CD4-positive, CD25-positive, alpha-beta regulatory T cell (primary cell): ENCODE data around the gene B3GNT3. TPM values are rescaled to one million over a fixed set of nuclear protein-coding genes. Genes with fewer than 3 reads are reported as not detected.

Experiments used
- ATAC-seq, 2 donors: fragments of 150-1000 bp; cut with Tn5 transposase; one replicate each; pipeline ENCODE4 v1.10.0; 2021; ENCODE audit warnings: low read depth in 2 of 2, moderate number of reproducible peaks in 2 of 2, moderate library complexity in 1 of 2
- DNase-seq, 3 donors: peaks; one replicate each; pipeline versions ENCODE4 v3.0.0 to v3.0.0-alpha.2; 2012 to 2022; ENCODE audit warnings: mixed read lengths in 1 of 3
- H3K27ac ChIP-seq: one replicate; pipeline ENCODE4 v1.7.0; 2013; ENCODE audit warnings: mild to moderate bottlenecking, low read length; ENCODE audit not compliant: insufficient read depth, poor library complexity, severe bottlenecking
- H3K27me3 ChIP-seq: one replicate; pipeline ENCODE4 v1.7.0; 2013; ENCODE audit warnings: low read length; ENCODE audit not compliant: control insufficient read depth, insufficient read depth
- H3K36me3 ChIP-seq: one replicate; pipeline ENCODE4 v1.7.0; 2013; ENCODE audit warnings: mild to moderate bottlenecking, low read length, moderate library complexity; ENCODE audit not compliant: control insufficient read depth, insufficient read depth
- H3K4me1 ChIP-seq: 2 replicates; pipeline ENCODE4 v1.7.0; 2013; ENCODE audit warnings: mild to moderate bottlenecking, low read length; ENCODE audit not compliant: insufficient read depth, control insufficient read depth, poor library complexity, severe bottlenecking
- H3K4me3 ChIP-seq: one replicate; pipeline ENCODE4 v1.7.0; 2013; ENCODE audit warnings: low read depth, mild to moderate bottlenecking, low read length, moderate library complexity
- H3K9me3 ChIP-seq, 2 experiments: 1 replicate in 1 of 2; 2 replicates in 1 of 2; pipeline ENCODE4 v1.7.0; 2013; ENCODE audit warnings: low read length in 2 of 2, mild to moderate bottlenecking in 1 of 2, moderate library complexity in 1 of 2; ENCODE audit not compliant: control insufficient read depth in 2 of 2
- H3K27ac Mint-ChIP-seq, 3 donors: one replicate each; pipeline ENCODE4 v1.8.0; 2020 to 2022; ENCODE audit warnings: mild to moderate bottlenecking in 3 of 3, mixed read lengths in 3 of 3, moderate library complexity in 2 of 3
- H3K27me3 Mint-ChIP-seq: one replicate; pipeline ENCODE4 v1.8.0; 2022; ENCODE audit warnings: mild to moderate bottlenecking, mixed read lengths
- H3K36me3 Mint-ChIP-seq: one replicate; pipeline ENCODE4 v1.8.0; 2020; ENCODE audit warnings: mixed read lengths
- H3K4me1 Mint-ChIP-seq, 4 donors: one replicate each; pipeline ENCODE4 v1.8.0; 2020 to 2022; ENCODE audit warnings: mixed read lengths in 4 of 4, mild to moderate bottlenecking in 1 of 4
- H3K4me3 Mint-ChIP-seq, 4 donors: one replicate each; pipeline ENCODE4 v1.8.0; 2020 to 2022; ENCODE audit warnings: mild to moderate bottlenecking in 4 of 4, mixed read lengths in 4 of 4, moderate library complexity in 3 of 4
- H3K9me3 Mint-ChIP-seq, 7 donors: one replicate each; pipeline ENCODE4 v1.8.0; 2020 to 2022; ENCODE audit warnings: mixed read lengths in 7 of 7, mild to moderate bottlenecking in 3 of 7, moderate library complexity in 2 of 7
- polyA plus RNA-seq, 4 donors: library from polyadenylated mRNA; unstranded; fragments of 300-500 nt; fragmentation: Illumina TruSeq; gene quantifications; one replicate each; pipeline ENCODE4 v1.2.3, GENCODE V29; 2021
- total RNA-seq: library from RNA; stranded (reverse); gene quantifications from one replicate; pipeline ENCODE4 v1.2.3, GENCODE V29; 2022

The B3GNT3 gene
- total and polyA plus RNA-seq, 5 donors from 2014 or later = 0.27 to 0.47 TPM; not detected in 3

DNA sequence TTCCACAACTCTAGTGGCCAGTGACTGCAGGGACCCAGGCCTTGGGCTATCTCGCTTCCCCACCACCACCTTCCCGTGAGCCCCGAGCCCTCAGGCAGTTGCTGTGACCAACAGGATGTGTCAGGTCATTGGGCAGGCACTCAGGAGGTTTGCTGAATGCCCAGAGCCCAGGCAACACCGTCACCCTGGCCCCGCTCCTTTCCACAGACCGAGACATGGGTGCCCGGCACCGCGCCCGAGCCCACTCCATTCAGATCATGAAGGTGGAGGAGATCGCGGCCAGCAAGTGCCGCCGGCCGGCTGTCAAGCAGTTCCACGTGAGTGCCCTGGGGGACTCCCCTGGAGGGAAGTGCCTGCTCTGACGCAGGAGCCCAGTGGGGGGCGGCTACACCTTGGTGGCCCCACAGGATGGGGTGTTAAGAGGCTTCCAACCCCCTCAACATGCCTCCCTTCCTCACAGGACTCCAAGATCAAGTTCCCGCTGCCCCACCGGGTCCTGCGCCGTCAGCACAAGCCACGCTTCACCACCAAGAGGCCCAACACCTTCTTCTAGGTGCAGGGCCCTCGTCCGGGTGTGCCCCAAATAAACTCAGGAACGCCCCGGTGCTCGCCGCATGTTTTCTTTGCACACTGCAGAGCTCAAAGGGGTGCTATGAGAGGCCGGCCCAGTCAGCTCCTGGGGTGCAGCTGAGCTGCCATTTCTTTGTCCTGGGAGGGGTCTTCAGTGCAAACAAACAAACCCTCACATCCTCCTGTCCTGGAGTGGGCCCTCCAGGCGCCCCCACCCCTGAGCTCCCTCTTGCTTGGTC, 68.0 kb downstream of the B3GNT3 start:
- H3K4me1 Mint-ChIP-seq = peaks cover 6 to 41% (median 14%) of the 10 kb centered on the region in 4 donors
- no peak for DNase-seq
- Histone ChIP-seq H3K36me3 (peaks cover 31% of the 10 kb centered on the region), H3K9me3 (no peaks in the 10 kb centered on the region), H3K27me3 (no peaks in the 10 kb centered on the region), H3K27ac (no peak overlapping the region), H3K4me1 (peaks cover 21% of the 10 kb centered on the region), H3K4me3 (no peak overlapping the region)
- peaks cover 17% of the 10 kb centered on the region for H3K36me3 Mint-ChIP-seq
- no peak for ATAC-seq
- H3K4me3 Mint-ChIP-seq = peak overlapping the region in 2 of 4 donors; percentile 70 to 72
- peaks cover 0 to 2% (median 0%) of the 10 kb centered on the region in 7 donors for H3K9me3 Mint-ChIP-seq
- H3K27ac Mint-ChIP-seq = peak overlapping the region in 1 of 3 donors; percentile 65
- no peaks in the 10 kb centered on the region for H3K27me3 Mint-ChIP-seq

Other genes starting within 250 kb of the B3GNT3 start
- gene COLGALT1, start 239.5 kb upstream of the B3GNT3 start, total RNA-seq = 40.6 TPM
- 10 to 100 TPM; 17.1 to 18.9 (median 17.8) TPM for gene COLGALT1, start 239.5 kb upstream of the B3GNT3 start, polyA plus RNA-seq
- not detected for gene UNC13A, start 106.8 kb upstream of the B3GNT3 start, total RNA-seq
- gene UNC13A, start 106.8 kb upstream of the B3GNT3 start, polyA plus RNA-seq = not detected
- gene MAP1S, start 75.7 kb upstream of the B3GNT3 start, total RNA-seq = 47.6 TPM
- 10 to 100 TPM; 14.0 to 26.6 (median 20.1) TPM for gene MAP1S, start 75.7 kb upstream of the B3GNT3 start, polyA plus RNA-seq
- 71.9 TPM for gene FCHO1, start 43.7 kb upstream of the B3GNT3 start, total RNA-seq
- gene FCHO1, start 43.7 kb upstream of the B3GNT3 start, polyA plus RNA-seq = 10 to 100 TPM in 3 of 4 donors, 1 to 10 TPM in 1; 8.3 to 16.6 (median 13.7) TPM
- 5.5 TPM for gene INSL3, start 26.4 kb downstream of the B3GNT3 start, total RNA-seq
- 1 to 10 TPM; 1.5 to 5.4 (median 2.2) TPM for gene INSL3, start 26.4 kb downstream of the B3GNT3 start, polyA plus RNA-seq
- 198 TPM for gene JAK3, start 52.8 kb downstream of the B3GNT3 start, total RNA-seq
- gene JAK3, start 52.8 kb downstream of the B3GNT3 start, polyA plus RNA-seq = 100 to 1,000 TPM in 1 of 4 donors, 10 to 100 TPM in 3; 80.8 to 103 (median 88.4) TPM
- gene RPL18A, start 64.8 kb downstream of the B3GNT3 start, total RNA-seq = 2,143 TPM
- 1,000 to 10,000 TPM; 3,036 to 4,374 (median 3,670) TPM for gene RPL18A, start 64.8 kb downstream of the B3GNT3 start, polyA plus RNA-seq
- gene SLC5A5, start 76.8 kb downstream of the B3GNT3 start, total RNA-seq = 1.0 TPM
- gene SLC5A5, start 76.8 kb downstream of the B3GNT3 start, polyA plus RNA-seq = 1 to 10 TPM in 3 of 4 donors, under 1 TPM in 1; 0.76 to 1.8 (median 1.3) TPM
- gene CCDC124, start 137.9 kb downstream of the B3GNT3 start, total RNA-seq = 32.2 TPM
- 10 to 100 TPM; 29.6 to 42.7 (median 33.5) TPM for gene CCDC124, start 137.9 kb downstream of the B3GNT3 start, polyA plus RNA-seq
- not detected for gene KCNN1, start 172.0 kb downstream of the B3GNT3 start, total RNA-seq
- not detected for gene KCNN1, start 172.0 kb downstream of the B3GNT3 start, polyA plus RNA-seq
- gene ARRDC2, start 213.0 kb downstream of the B3GNT3 start, total RNA-seq = 151 TPM
- gene ARRDC2, start 213.0 kb downstream of the B3GNT3 start, polyA plus RNA-seq = 10 to 100 TPM; 25.9 to 42.7 (median 36.2) TPM